DMS 273 (cell line): ENCODE measurements around the gene DNTT.
A peak's percentile ranks its signal among the peaks of the same experiment; 100 is the strongest.

Experiments used
- DNase-seq: peaks from one replicate; lab custom pipeline; 2025; ENCODE audit not compliant: unreplicated experiment; lab: John Stamatoyannopoulos, UW

DNTT gene

GRCh38 chr10:96341219-96342182 is 37.3 kb downstream of the DNTT start:
- DNase-seq = no peak

- no peak for DNase-seq
Observed at GRCh38 chr10:96342402-96342801, 38.2 kb downstream of the DNTT start.

GRCh38 chr10:96344178-96344577 is 39.9 kb downstream of the DNTT start:
- DNase-seq = no peak

- no peak for DNase-seq
Observed at GRCh38 chr10:96345222-96345621, 41.0 kb downstream of the DNTT start.

- no peak for DNase-seq
Observed at GRCh38 chr10:96346295-96346694, 42.1 kb downstream of the DNTT start.

- DNase-seq = no peak
Observed at GRCh38 chr10:96352027-96352426, 47.8 kb downstream of the DNTT start.

GRCh38 chr10:96352582-96352981 is 48.3 kb downstream of the DNTT start:
- peak; percentile 7 for DNase-seq

- DNase-seq = no peak
Observed at GRCh38 chr10:96357038-96357620, 52.9 kb downstream of the DNTT start.

- no peak for DNase-seq
Observed at GRCh38 chr10:96358851-96359540, 54.8 kb downstream of the DNTT start, which contains the start of gene OPALIN. TSS of gene OPALIN (minus strand) at chr10:96359002. CDS start at chr10:96358896, 106 bp downstream.

- no peak for DNase-seq
Observed at GRCh38 chr10:96359616-96360015, 55.4 kb downstream of the DNTT start.

GRCh38 chr10:96360331-96360730 is 56.1 kb downstream of the DNTT start:
- DNase-seq = no peak

GRCh38 chr10:96360766-96361165 is 56.5 kb downstream of the DNTT start:
- no peak for DNase-seq

- no peak for DNase-seq
Observed at GRCh38 chr10:96365571-96365970, 61.3 kb downstream of the DNTT start.

- no peak for DNase-seq
Observed at GRCh38 chr10:96366508-96366907, 62.3 kb downstream of the DNTT start.

- DNase-seq = no peak
Observed at GRCh38 chr10:96367470-96367869, 63.2 kb downstream of the DNTT start.

GRCh38 chr10:96368971-96369370 is 64.7 kb downstream of the DNTT start:
- DNase-seq = no peak

- no peak for DNase-seq
Observed at GRCh38 chr10:96369890-96370583, 65.8 kb downstream of the DNTT start.

GRCh38 chr10:96370584-96371157 is 66.4 kb downstream of the DNTT start:
- DNase-seq = peak; percentile 76

GRCh38 chr10:96371356-96371755 is 67.1 kb downstream of the DNTT start:
- DNase-seq = no peak

GRCh38 chr10:96374004-96374403 is 69.8 kb downstream of the DNTT start:
- no peak for DNase-seq

- peak; percentile 29 for DNase-seq
Observed at GRCh38 chr10:96374639-96374984, 70.4 kb downstream of the DNTT start.
